Prostate gland (tissue), 2 donors: ENCODE measurements around the gene CAV3. TPM values are rescaled to one million over a fixed set of nuclear protein-coding genes. Genes with fewer than 3 reads are reported as not detected.

Source experiments
- DNase-seq: peaks from one replicate; pipeline ENCODE4 v3.0.0-alpha.2; 2019; ENCODE audit warnings: low spot score
- H3K27ac ChIP-seq, 2 donors: fragments of 200-600 bp; sonication (generic); 2 replicates each; pipeline ENCODE4 v1.5.1; 2017 to 2019
- H3K27me3 ChIP-seq: fragments of 200-600 bp; sonication (generic); replicated peaks from 2 replicates; pipeline ENCODE4 v1.5.1; 2019; ENCODE audit not compliant: insufficient read depth
- H3K36me3 ChIP-seq, 2 donors: fragments of 200-600 bp; sonication (generic); 1 replicate in 1 of 2; 2 replicates in 1 of 2; pipeline versions ENCODE4 v1.5.1 to v1.8.1; 2017 to 2019
- H3K4me1 ChIP-seq: fragments of 200-600 bp; sonication (generic); replicated peaks from 2 replicates; pipeline ENCODE4 v1.5.1; 2019
- H3K4me3 ChIP-seq, 2 donors: fragments of 200-600 bp; sonication (generic); 2 replicates each; pipeline ENCODE4 v1.5.1; 2017 to 2019
- H3K9me3 ChIP-seq: fragments of 200-600 bp; sonication (generic); 2 replicates; pipeline ENCODE4 v1.5.1; 2017
- CTCF ChIP-seq, 4 experiments: fragments of 200-600 bp in 2 of 4; fragments of 450-650 bp in 2 of 4; sonication (generic) in 2 of 4; IDR thresholded peaks; 1 replicate in 3 of 4; 2 replicates in 1 of 4; pipeline ENCODE4 v1.5.1; 2016 to 2019; ENCODE audit warnings: antibody characterized with exemption in 4 of 4, mild to moderate bottlenecking in 2 of 4, moderate library complexity in 2 of 4
- POLR2A ChIP-seq: fragments of 450-650 bp; IDR thresholded peaks from one replicate; pipeline ENCODE4 v1.6.1; 2016; ENCODE audit warnings: antibody characterized with exemption, mild to moderate bottlenecking
- POLR2AphosphoS5 ChIP-seq: sonication (generic); formaldehyde crosslinking; IDR thresholded peaks from one replicate; pipeline ENCODE4 v1.6.1; 2017; ENCODE audit warnings: antibody characterized with exemption
- WGBS: methylation state at CpG from one replicate; pipeline ENCODE4 v1.1.5; 2018; 5-methylcytosine and 5-hydroxymethylcytosine counted together
- intact Hi-C: fragments of 100-400 bp; cut with DNase I; formaldehyde crosslinking; loops from one replicate; pipeline ENCODE4 v1.14.2; 2022
- total RNA-seq, 2 donors: library from RNA; depleted of rRNA; stranded (reverse); fragments of >200 nt; gene quantifications; one replicate each; pipeline ENCODE4 v1.1.0, GENCODE V29; 2016

Gene CAV3
- total RNA-seq, 2 donors from 2014 or later: 1.2 TPM; not detected in 1

- H3K27ac ChIP-seq: no peak overlapping the region
- no peak for DNase-seq
- intact Hi-C loops: no loop called here
- no peaks in the 10 kb centered on the region for H3K36me3 ChIP-seq
- 95% methylated on average over 3 of the region's 3 CpGs for WGBS
- H3K4me1 ChIP-seq: no peaks in the 10 kb centered on the region
- H3K9me3 ChIP-seq: no peaks in the 10 kb centered on the region
- TF ChIP-seq POLR2AphosphoS5: no peak
- TF ChIP-seq CTCF (IDR thresholded peaks at IDR 0.05): no peak
- no peak for TF ChIP-seq POLR2A
- H3K4me3 ChIP-seq: no peak overlapping the region
- H3K27me3 ChIP-seq: no peaks in the 10 kb centered on the region
Measured at GRCh38 chr3:8729479-8729878, 4.1 kb upstream of the CAV3 start.

- DNase-seq: no peak
- 60% methylated on average over 3 of the region's 3 CpGs for WGBS
- intact Hi-C loops: no loop called here
- H3K27ac ChIP-seq: peak overlapping the region in 1 of 2 donors; percentile 31
- no peak for TF ChIP-seq CTCF (IDR thresholded peaks at IDR 0.05)
- TF ChIP-seq POLR2AphosphoS5: no peak
- TF ChIP-seq POLR2A: no peak
- no peaks in the 10 kb centered on the region for H3K36me3 ChIP-seq
- no peaks in the 10 kb centered on the region for H3K9me3 ChIP-seq
- H3K4me3 ChIP-seq: no peak overlapping the region
- H3K4me1 ChIP-seq: no peaks in the 10 kb centered on the region
- no peaks in the 10 kb centered on the region for H3K27me3 ChIP-seq
Measured at GRCh38 chr3:8730656-8731055, 2.9 kb upstream of the CAV3 start.

GRCh38 chr3:8732413-8732812 lies 1.2 kb upstream of the CAV3 start:
- Histone ChIP-seq H3K27ac (no peak overlapping the region), H3K36me3 (no peaks in the 10 kb centered on the region), H3K4me1 (no peaks in the 10 kb centered on the region), H3K9me3 (no peaks in the 10 kb centered on the region), H3K4me3 (no peak overlapping the region), H3K27me3 (no peaks in the 10 kb centered on the region)
- intact Hi-C loops: no loop called here
- DNase-seq: no peak
- TF ChIP-seq CTCF (IDR thresholded peaks at IDR 0.05) (no peak), POLR2AphosphoS5 (no peak)
- WGBS: 82% methylated on average over 4 of the region's 4 CpGs

- no peak for DNase-seq
- no peaks in the 10 kb centered on the region for H3K27me3 ChIP-seq
- intact Hi-C loops: no loop called here
- no peaks in the 10 kb centered on the region for H3K9me3 ChIP-seq
- H3K4me1 ChIP-seq: no peaks in the 10 kb centered on the region
- no peak overlapping the region for H3K4me3 ChIP-seq
- no peak overlapping the region for H3K27ac ChIP-seq
- WGBS: 87% methylated on average over 19 of the region's 19 CpGs
- no peaks in the 10 kb centered on the region for H3K36me3 ChIP-seq
- TF ChIP-seq POLR2A (no peak), POLR2AphosphoS5 (no peak), CTCF (IDR thresholded peaks at IDR 0.05) (no peak)
Measured at GRCh38 chr3:8734137-8734878, 706 bp downstream of the CAV3 start.

- no peak for DNase-seq
- TF ChIP-seq POLR2AphosphoS5: no peak
- TF ChIP-seq POLR2A: no peak
- TF ChIP-seq CTCF (IDR thresholded peaks at IDR 0.05): no peak
- H3K27ac ChIP-seq: no peak overlapping the region
- H3K36me3 ChIP-seq: no peaks in the 10 kb centered on the region
- no peaks in the 10 kb centered on the region for H3K9me3 ChIP-seq
- no peak overlapping the region for H3K4me3 ChIP-seq
- WGBS: 97% methylated on average over 1 of the region's 1 CpG
- no peaks in the 10 kb centered on the region for H3K27me3 ChIP-seq
- no peaks in the 10 kb centered on the region for H3K4me1 ChIP-seq
- intact Hi-C loops: no loop called here
Measured at GRCh38 chr3:8734908-8735307, 1.3 kb downstream of the CAV3 start.
